ENCODE data around the gene NXPH3. TPM values are rescaled to one million over a fixed set of nuclear protein-coding genes. Genes with fewer than 3 reads are reported as not detected.

NXPH3 gene
- polyA plus RNA-seq, 3 donors from 2014 or later, result not detected

GRCh38 chr17:49598918-49599317 lies 23.2 kb downstream of the NXPH3 start:
- no peak overlapping the region for H3K4me3 Mint-ChIP-seq
- DNase-seq, result no peak
- no peak overlapping the region for H3K27ac Mint-ChIP-seq
- peaks cover 0 to 2% (median 0%) of the 10 kb centered on the region in 3 donors for H3K27me3 Mint-ChIP-seq (ENCODE audit: low read depth in 3 of 3)
- peaks cover 9 to 51% (median 37%) of the 10 kb centered on the region in 3 donors for H3K36me3 Mint-ChIP-seq
- no peaks in the 10 kb centered on the region for H3K4me1 Mint-ChIP-seq
- no peaks in the 10 kb centered on the region for H3K9me3 Mint-ChIP-seq

GRCh38 chr17:49600949-49601348 lies 25.3 kb downstream of the NXPH3 start:
- H3K9me3 Mint-ChIP-seq, result no peaks in the 10 kb centered on the region
- H3K27me3 Mint-ChIP-seq (ENCODE audit: low read depth in 3 of 3), result peaks cover 0 to 2% (median 0%) of the 10 kb centered on the region in 3 donors
- peaks cover 9 to 59% (median 39%) of the 10 kb centered on the region in 3 donors for H3K36me3 Mint-ChIP-seq
- H3K27ac Mint-ChIP-seq, result no peak overlapping the region
- no peaks in the 10 kb centered on the region for H3K4me1 Mint-ChIP-seq
- no peak overlapping the region for H3K4me3 Mint-ChIP-seq
- no peak for DNase-seq

DNA sequence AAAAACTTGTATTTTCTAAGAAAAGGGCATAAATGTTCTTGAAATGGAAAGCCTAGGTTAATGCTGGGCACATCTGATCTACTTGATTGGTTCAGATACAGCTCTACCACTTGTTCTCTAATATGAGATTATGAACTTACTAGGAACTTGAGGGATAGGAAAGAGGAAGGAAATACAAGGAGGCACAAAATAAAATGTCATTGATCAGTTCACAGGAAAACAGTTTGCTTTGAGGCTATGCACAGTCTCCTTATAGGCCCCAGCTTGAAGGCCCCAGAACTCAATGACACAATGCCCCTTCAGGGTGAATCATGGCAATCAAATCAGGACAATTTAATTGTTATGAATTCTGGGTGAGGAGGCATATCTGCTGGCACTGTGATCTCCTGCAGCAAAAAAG lies 27.1 kb downstream of the NXPH3 start:
- Mint-ChIP-seq H3K27me3 (ENCODE audit: low read depth in 3 of 3) (peaks cover 0 to 2% (median 1%) of the 10 kb centered on the region in 3 donors), H3K4me1 (no peaks in the 10 kb centered on the region), H3K4me3 (no peak overlapping the region), H3K9me3 (no peaks in the 10 kb centered on the region), H3K36me3 (peaks cover 10 to 56% (median 37%) of the 10 kb centered on the region in 3 donors), H3K27ac (peak overlapping the region in 2 of 6 donors; percentile 2 to 17)
- no peak for DNase-seq

- DNase-seq, result no peak
- no peaks in the 10 kb centered on the region for H3K9me3 Mint-ChIP-seq
- no peak overlapping the region for H3K27ac Mint-ChIP-seq
- H3K27me3 Mint-ChIP-seq (ENCODE audit: low read depth in 3 of 3), result peaks cover 0 to 1% (median under 1%) of the 10 kb centered on the region in 3 donors
- peaks cover 10 to 54% (median 35%) of the 10 kb centered on the region in 3 donors for H3K36me3 Mint-ChIP-seq
- no peak overlapping the region for H3K4me3 Mint-ChIP-seq
- H3K4me1 Mint-ChIP-seq, result no peaks in the 10 kb centered on the region
Observed at GRCh38 chr17:49603238-49603637, 27.6 kb downstream of the NXPH3 start.

- H3K9me3 Mint-ChIP-seq, result no peaks in the 10 kb centered on the region
- DNase-seq, result no peak
- peaks cover 10 to 49% (median 32%) of the 10 kb centered on the region in 3 donors for H3K36me3 Mint-ChIP-seq
- peak overlapping the region in 1 of 6 donors; percentile 14 for H3K27ac Mint-ChIP-seq
- H3K4me3 Mint-ChIP-seq, result no peak overlapping the region
- H3K27me3 Mint-ChIP-seq (ENCODE audit: low read depth in 3 of 3), result peaks cover 0 to 1% (median 0%) of the 10 kb centered on the region in 3 donors
- H3K4me1 Mint-ChIP-seq, result no peaks in the 10 kb centered on the region
Observed at GRCh38 chr17:49603720-49604119, 28.0 kb downstream of the NXPH3 start.

GRCh38 chr17:49604314-49604869 lies 28.7 kb downstream of the NXPH3 start:
- Mint-ChIP-seq H3K27ac (peak overlapping the region in 1 of 6 donors; percentile 14), H3K4me3 (no peak overlapping the region)

DNA sequence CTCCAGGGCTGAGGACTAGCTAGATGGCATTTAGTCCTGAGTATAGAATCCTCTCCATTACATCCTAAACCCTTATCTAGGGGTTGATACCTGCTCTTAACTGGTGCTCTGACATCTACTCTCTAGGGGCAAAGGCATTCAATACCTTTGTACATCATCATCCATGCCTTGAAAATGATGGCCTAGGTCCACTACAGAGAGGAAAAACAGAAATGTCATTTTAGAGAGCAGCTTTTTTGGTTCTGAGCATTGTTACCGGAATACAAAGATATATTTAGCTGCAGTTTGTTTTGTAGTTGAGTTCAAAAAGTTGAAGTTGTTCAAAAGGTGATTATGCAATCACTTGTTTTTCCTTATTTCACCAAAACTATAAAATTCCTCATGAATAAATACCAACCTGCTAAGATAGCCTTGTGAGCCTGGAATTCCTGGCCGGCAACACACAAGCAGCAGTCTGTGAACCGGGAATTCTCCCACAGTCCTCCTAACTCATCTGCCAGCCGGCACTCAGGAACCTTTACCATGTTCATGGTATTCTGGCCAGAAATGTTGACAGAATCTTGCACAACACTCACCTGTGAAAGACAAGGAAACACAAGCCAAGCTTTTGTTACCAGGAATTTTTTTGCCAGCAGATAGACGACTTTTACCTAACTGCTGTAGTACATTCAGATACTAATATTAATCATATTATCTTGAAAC lies 35.4 kb downstream of the NXPH3 start:
- Mint-ChIP-seq H3K9me3 (no peaks in the 10 kb centered on the region), H3K4me3 (no peak overlapping the region), H3K27me3 (ENCODE audit: low read depth in 3 of 3) (peaks cover 0 to 3% (median 2%) of the 10 kb centered on the region in 3 donors), H3K27ac (peak overlapping the region in 2 of 6 donors; percentile 45 to 67), H3K4me1 (peaks cover 0 to 5% of the 10 kb centered on the region in 2 donors), H3K36me3 (peaks cover 20 to 33% (median 22%) of the 10 kb centered on the region in 3 donors)
- no peak for DNase-seq

More at GRCh38 chr17:49604314-49604869, 28.7 kb downstream of the NXPH3 start:
- no peaks in the 10 kb centered on the region for H3K4me1 Mint-ChIP-seq
- peaks cover 13 to 47% (median 30%) of the 10 kb centered on the region in 3 donors for H3K36me3 Mint-ChIP-seq
- no peak for DNase-seq
- H3K27me3 Mint-ChIP-seq (ENCODE audit: low read depth in 3 of 3), result peaks cover 0 to 1% (median 0%) of the 10 kb centered on the region in 3 donors
- H3K9me3 Mint-ChIP-seq, result no peaks in the 10 kb centered on the region

DNA sequence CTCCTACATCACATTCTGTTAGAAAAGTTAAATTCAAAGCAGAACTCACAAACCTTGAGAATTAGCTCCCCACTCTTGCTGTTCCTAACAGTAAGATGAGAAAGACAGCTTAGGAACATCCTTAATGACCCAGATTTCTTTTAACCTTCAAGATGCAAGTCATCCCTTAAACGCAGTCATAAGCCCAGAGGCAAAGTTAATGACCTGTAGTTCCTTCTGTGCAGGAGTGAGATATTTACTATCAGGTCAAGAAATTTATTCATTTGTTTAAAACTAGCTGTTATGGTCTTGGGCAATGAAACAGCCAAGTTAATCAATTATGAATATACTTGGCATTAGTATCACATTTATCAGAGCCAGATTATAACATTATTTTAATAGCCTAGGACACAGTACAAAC lies 37.1 kb downstream of the NXPH3 start:
- H3K9me3 Mint-ChIP-seq, result no peaks in the 10 kb centered on the region
- H3K4me1 Mint-ChIP-seq, result peaks cover 0 to 5% of the 10 kb centered on the region in 2 donors
- no peak overlapping the region for H3K27ac Mint-ChIP-seq
- H3K27me3 Mint-ChIP-seq (ENCODE audit: low read depth in 3 of 3), result peaks cover 0 to 2% (median 1%) of the 10 kb centered on the region in 3 donors
- no peak overlapping the region for H3K4me3 Mint-ChIP-seq
- no peak for DNase-seq
- peaks cover 22 to 35% (median 24%) of the 10 kb centered on the region in 3 donors for H3K36me3 Mint-ChIP-seq

DNA sequence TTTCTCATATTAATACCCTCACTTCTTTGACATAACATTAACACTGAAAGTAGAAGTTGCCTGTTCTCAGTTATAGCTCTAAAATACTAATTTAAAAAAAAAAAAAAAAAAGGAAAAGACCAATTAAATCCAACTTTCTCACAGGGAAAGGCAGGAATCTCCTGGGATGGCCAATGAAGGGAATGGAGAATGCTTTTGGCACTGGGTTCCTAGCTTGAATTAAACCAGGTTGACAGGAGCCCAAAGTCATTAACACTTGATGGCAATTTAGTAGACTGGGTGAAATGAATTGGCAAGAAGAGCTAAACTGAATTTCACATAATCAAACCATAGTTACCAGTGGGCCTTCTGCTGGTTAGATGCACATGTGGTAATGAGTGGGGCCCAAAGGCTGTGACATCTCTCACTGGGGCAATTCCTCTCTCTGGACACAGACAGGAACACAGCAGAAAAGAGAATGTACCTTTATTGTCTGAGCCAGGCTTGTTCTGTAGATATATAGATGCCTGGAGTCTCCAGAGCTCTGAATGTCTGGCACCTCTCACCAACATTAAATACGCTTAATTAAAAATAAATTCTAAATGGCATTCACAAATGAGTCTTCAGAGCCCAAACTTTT lies 37.6 kb downstream of the NXPH3 start:
- H3K27me3 Mint-ChIP-seq (ENCODE audit: low read depth in 3 of 3), result peaks cover 0 to 2% (median 1%) of the 10 kb centered on the region in 3 donors
- H3K36me3 Mint-ChIP-seq, result peaks cover 24 to 35% (median 24%) of the 10 kb centered on the region in 3 donors
- no peak overlapping the region for H3K27ac Mint-ChIP-seq
- no peaks in the 10 kb centered on the region for H3K9me3 Mint-ChIP-seq
- no peak for DNase-seq
- H3K4me1 Mint-ChIP-seq, result peaks cover 0 to 9% of the 10 kb centered on the region in 2 donors
- no peak overlapping the region for H3K4me3 Mint-ChIP-seq

DNA sequence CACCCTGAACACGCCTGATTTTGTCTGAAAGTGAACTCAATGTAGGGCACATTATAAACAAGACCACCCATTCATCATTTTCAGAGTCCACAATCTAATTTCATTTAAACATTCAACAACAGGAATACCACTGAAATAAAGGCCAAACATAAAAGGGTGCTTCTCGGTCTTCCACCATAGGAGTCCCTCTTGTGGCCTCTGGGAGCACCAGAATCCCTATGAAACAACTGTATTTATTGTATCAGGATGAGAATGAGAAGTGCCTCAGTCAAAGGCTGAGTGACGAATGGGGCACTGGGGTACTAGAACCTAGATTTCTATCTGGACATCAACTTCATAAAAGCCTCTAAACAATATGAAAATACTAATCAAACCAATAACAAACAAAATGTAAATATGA lies 40.4 kb downstream of the NXPH3 start:
- Mint-ChIP-seq H3K27me3 (ENCODE audit: low read depth in 3 of 3) (peaks cover 0 to 1% (median 0%) of the 10 kb centered on the region in 3 donors), H3K36me3 (peaks cover 20 to 37% (median 21%) of the 10 kb centered on the region in 3 donors), H3K27ac (peak overlapping the region in 1 of 6 donors; percentile 30), H3K4me1 (peaks cover 5 to 20% of the 10 kb centered on the region in 2 donors), H3K9me3 (no peaks in the 10 kb centered on the region), H3K4me3 (no peak overlapping the region)
- no peak for DNase-seq

DNA sequence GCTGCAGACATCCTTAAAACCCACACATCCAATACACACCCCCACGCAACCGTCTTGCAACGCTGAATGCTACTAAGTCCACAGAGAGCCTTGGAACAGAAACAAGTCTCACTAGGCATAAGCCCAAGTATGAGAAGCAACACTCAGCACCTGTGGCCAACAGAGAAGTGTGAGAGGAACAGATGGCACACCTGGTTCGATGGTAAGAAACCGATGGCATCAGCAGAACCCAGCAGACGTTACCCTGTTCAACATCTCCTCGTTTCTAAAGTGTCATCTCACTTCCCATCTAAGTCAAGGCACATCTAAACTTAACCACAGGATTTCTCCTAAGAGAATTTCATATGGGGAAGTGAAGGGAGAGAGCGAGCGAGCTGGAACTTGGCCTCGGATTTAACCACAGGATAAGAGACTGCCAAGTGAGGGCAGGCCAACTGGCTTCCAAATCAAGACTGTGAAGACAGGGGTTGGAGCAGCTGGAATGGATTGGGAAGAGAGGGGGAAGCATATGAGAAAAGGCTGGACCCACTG lies 41.0 kb downstream of the NXPH3 start:
- H3K4me3 Mint-ChIP-seq, result no peak overlapping the region
- no peak for DNase-seq
- H3K4me1 Mint-ChIP-seq, result peaks cover 5 to 20% of the 10 kb centered on the region in 2 donors
- H3K27me3 Mint-ChIP-seq (ENCODE audit: low read depth in 3 of 3), result peaks cover 0 to 1% (median 0%) of the 10 kb centered on the region in 3 donors
- no peaks in the 10 kb centered on the region for H3K9me3 Mint-ChIP-seq
- peaks cover 22 to 39% (median 23%) of the 10 kb centered on the region in 3 donors for H3K36me3 Mint-ChIP-seq
- H3K27ac Mint-ChIP-seq, result peak overlapping the region in 1 of 6 donors; percentile 8

- Mint-ChIP-seq H3K27ac (peak overlapping the region in 4 of 6 donors; percentile 31 to 57 (median 52)), H3K4me3 (no peak overlapping the region), H3K4me1 (peaks cover 5 to 20% of the 10 kb centered on the region in 2 donors), H3K27me3 (ENCODE audit: low read depth in 3 of 3) (peaks cover 0 to 1% (median 0%) of the 10 kb centered on the region in 3 donors), H3K9me3 (no peaks in the 10 kb centered on the region), H3K36me3 (peaks cover 22 to 46% (median 26%) of the 10 kb centered on the region in 3 donors)
- DNase-seq, result no peak
Observed at GRCh38 chr17:49618028-49618611, 42.4 kb downstream of the NXPH3 start.

GRCh38 chr17:49621420-49621819 lies 45.7 kb downstream of the NXPH3 start:
- no peaks in the 10 kb centered on the region for H3K27me3 Mint-ChIP-seq (ENCODE audit: low read depth in 3 of 3)
- no peak overlapping the region for H3K4me3 Mint-ChIP-seq
- DNase-seq, result no peak
- peak overlapping the region in 2 of 6 donors; percentile 12 to 42 for H3K27ac Mint-ChIP-seq
- H3K4me1 Mint-ChIP-seq, result peaks cover 5 to 14% of the 10 kb centered on the region in 2 donors
- no peaks in the 10 kb centered on the region for H3K9me3 Mint-ChIP-seq
- peaks cover 21 to 34% (median 22%) of the 10 kb centered on the region in 3 donors for H3K36me3 Mint-ChIP-seq

Data from immature natural killer cell (primary cell).